ENCODE results near the gene CMTM2. TPM values are rescaled to one million over a fixed set of nuclear protein-coding genes. Genes with fewer than 3 reads are reported as not detected.

CMTM2 gene
- total and polyA plus RNA-seq, 10 donors = 0.70 to 54.6 (median 8.8) TPM

DNA sequence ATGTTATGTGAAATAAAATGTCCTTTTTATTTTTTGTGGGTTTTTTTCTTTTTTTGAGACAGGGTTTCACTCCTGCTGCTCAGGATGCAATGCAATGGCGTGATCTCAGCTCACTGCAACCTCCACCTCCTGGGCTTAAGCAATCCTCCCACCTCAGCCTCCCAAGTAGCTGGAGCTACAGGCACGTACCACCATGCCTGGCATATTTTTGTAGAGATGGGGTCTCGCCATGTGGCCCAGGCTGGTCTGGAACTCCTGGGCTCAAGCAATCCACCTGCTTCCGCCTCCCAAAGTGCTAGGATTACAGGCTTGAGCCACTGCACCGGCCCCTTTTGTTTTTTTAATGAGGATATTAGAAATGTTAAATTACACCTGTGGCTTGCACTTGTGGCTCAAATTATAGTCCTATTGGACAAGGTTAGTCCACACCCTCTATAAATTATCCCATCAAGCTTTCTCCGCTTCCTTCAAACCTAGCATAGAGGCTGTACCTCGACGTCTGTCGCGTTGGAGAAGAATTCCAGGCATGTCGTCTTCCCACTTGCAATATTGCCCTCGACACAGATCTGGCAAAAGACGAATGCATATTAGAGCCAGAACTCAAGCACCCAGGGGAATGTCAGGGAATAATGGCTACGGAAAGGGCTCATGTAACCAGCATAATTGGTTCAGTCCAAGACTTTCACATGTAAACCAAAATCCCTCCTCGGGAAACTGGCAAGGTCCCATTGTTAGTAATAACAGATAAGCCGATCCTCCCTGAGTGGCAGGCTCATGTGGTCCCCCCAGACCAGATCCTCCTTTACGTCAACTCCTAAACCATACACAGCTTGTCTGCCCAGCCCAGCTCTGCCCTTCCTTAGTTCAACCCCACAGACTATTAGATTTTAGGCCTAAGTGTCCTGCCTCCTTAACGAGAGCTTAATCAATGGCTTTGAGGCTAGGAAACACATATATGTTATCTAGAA lies 37.6 kb upstream of the CMTM2 start:
- 92 to 96% (median 93%) methylated on average over 18 of the region's 18 CpGs for WGBS, 5 donors
- H3K9me3 ChIP-seq = no peaks in the 10 kb centered on the region
- intact Hi-C loops (cut with DNase I; ENCODE audit: low total_unique reads) = no loop called here

DNA sequence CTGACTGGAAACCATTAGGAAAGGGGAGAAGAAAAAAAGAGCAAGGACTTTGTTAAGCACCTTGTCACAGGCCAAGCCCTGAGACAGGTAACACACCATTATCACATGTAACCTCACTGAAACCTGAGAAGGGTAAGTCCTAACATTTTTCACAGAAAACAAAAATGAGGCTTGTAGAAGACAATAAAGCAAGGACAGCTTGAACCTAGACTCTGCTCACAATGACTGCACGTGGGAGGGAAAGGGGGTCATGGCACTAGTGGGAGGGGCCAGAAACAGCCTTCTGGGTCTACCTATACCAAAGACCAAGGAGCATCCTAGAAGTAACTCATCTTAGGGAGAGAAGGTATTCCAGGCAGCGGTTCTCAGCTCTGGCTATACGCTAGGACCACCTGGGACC lies 36.9 kb upstream of the CMTM2 start:
- H3K27me3 ChIP-seq (replicated peaks in 1 of 7) = no peaks in the 10 kb centered on the region
- WGBS, 5 donors = 80 to 94% (median 91%) methylated on average over 3 of the region's 3 CpGs
- DNase-seq = no peak
- intact Hi-C loops (cut with DNase I; ENCODE audit: low total_unique reads) = no loop called here
- H3K4me3 ChIP-seq = no peak overlapping the region
- no peaks in the 10 kb centered on the region for H3K9me3 ChIP-seq
- peaks cover 12 to 84% (median 51%) of the 10 kb centered on the region in 6 donors for H3K4me1 ChIP-seq
- no peak overlapping the region for H3K27ac ChIP-seq
- no peak for TF ChIP-seq POLR2AphosphoS5 (IDR thresholded peaks at IDR 0.05)
- TF ChIP-seq CTCF (IDR thresholded peaks at IDR 0.05 in 8 of 11, conservative IDR thresholded peaks at IDR 0.05 in 3 of 11) = no peak
- no peak for TF ChIP-seq POLR2A (IDR thresholded peaks at IDR 0.05)
- H3K36me3 ChIP-seq = peaks cover 0 to 53% (median 0%) of the 10 kb centered on the region in 6 donors

More for the DNA sequence above, 37.6 kb upstream of the CMTM2 start:
- no peaks in the 10 kb centered on the region for H3K27me3 ChIP-seq (replicated peaks in 1 of 7)
- H3K36me3 ChIP-seq = peaks cover 0 to 56% (median 0%) of the 10 kb centered on the region in 6 donors
- TF ChIP-seq POLR2AphosphoS5 (IDR thresholded peaks at IDR 0.05) (no peak), POLR2A (IDR thresholded peaks at IDR 0.05) (no peak), CTCF (IDR thresholded peaks at IDR 0.05 in 8 of 11, conservative IDR thresholded peaks at IDR 0.05 in 3 of 11) (no peak)
- H3K4me1 ChIP-seq = peaks cover 12 to 80% (median 45%) of the 10 kb centered on the region in 6 donors
- H3K27ac ChIP-seq = no peak overlapping the region
- no peak overlapping the region for H3K4me3 ChIP-seq
- DNase-seq = no peak

DNA sequence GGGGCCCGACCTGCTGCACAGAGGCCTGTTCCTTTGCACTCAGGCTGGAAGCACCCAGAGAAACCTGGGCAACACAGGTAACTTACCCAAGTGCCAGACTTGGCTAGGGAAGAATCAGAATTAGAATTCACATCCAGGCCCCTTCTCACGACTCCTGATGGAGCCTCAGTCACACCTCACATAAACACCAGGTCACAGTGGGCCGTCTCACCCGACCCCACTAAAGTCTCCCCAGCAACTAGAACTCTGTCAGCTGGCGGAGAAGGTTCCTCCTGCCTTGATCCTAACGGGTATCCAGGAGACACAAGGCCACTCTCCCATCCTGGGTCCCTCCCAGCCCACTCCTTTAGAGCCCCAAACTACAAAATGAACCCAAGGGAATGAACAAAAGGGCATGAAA lies 35.7 kb upstream of the CMTM2 start:
- Histone ChIP-seq H3K4me1 (peaks cover 12 to 85% (median 62%) of the 10 kb centered on the region in 6 donors), H3K9me3 (no peaks in the 10 kb centered on the region), H3K27ac (peak overlapping the region in 4 of 8 donors; percentile 21 to 58 (median 40)), H3K27me3 (replicated peaks in 1 of 7) (no peaks in the 10 kb centered on the region), H3K4me3 (no peak overlapping the region), H3K36me3 (peaks cover 0 to 43% (median 0%) of the 10 kb centered on the region in 6 donors)
- intact Hi-C loops (cut with DNase I; ENCODE audit: low total_unique reads) = no loop called here
- no peak for DNase-seq
- 77 to 89% (median 84%) methylated on average over 6 of the region's 6 CpGs for WGBS, 5 donors
- TF ChIP-seq POLR2A (IDR thresholded peaks at IDR 0.05) = no peak
- TF ChIP-seq POLR2AphosphoS5 (IDR thresholded peaks at IDR 0.05) = no peak
- no peak for TF ChIP-seq CTCF (IDR thresholded peaks at IDR 0.05 in 8 of 11, conservative IDR thresholded peaks at IDR 0.05 in 3 of 11)
